NCI-H2107 treated with DMSO at 0.1 percent for 48 hours (cell line): ENCODE measurements around the gene RAP2A.

ENCODE experiments used
- DNase-seq: peaks from one replicate; lab custom pipeline; 2025; ENCODE audit not compliant: unreplicated experiment; lab: John Stamatoyannopoulos, UW

RAP2A gene

GRCh38 chr13:97446448-97446847 lies 12.5 kb downstream of the RAP2A start:
- no peak for DNase-seq

GRCh38 chr13:97448503-97449251 lies 14.7 kb downstream of the RAP2A start:
- DNase-seq = no peak

- DNase-seq = no peak
Measured at GRCh38 chr13:97454699-97455098, 20.7 kb downstream of the RAP2A start.

GRCh38 chr13:97456047-97456446 lies 22.1 kb downstream of the RAP2A start:
- no peak for DNase-seq

- no peak for DNase-seq
Measured at GRCh38 chr13:97459215-97459777, 25.3 kb downstream of the RAP2A start.

- DNase-seq = no peak
Measured at GRCh38 chr13:97460004-97460775, 26.2 kb downstream of the RAP2A start.

- no peak for DNase-seq
Measured at GRCh38 chr13:97460853-97461252, 26.9 kb downstream of the RAP2A start.

- no peak for DNase-seq
Measured at GRCh38 chr13:97464561-97464960, 30.6 kb downstream of the RAP2A start.

- no peak for DNase-seq
Measured at GRCh38 chr13:97466722-97467121, 32.8 kb downstream of the RAP2A start.

- DNase-seq = no peak
Measured at GRCh38 chr13:97468331-97468730, 34.4 kb downstream of the RAP2A start.

GRCh38 chr13:97471711-97472110 lies 37.7 kb downstream of the RAP2A start:
- DNase-seq = no peak

- DNase-seq = no peak
Measured at GRCh38 chr13:97474349-97474980, 40.5 kb downstream of the RAP2A start.

- DNase-seq = no peak
Measured at GRCh38 chr13:97475011-97475410, 41.0 kb downstream of the RAP2A start.

- DNase-seq = no peak
Measured at GRCh38 chr13:97477844-97478243, 43.9 kb downstream of the RAP2A start.

GRCh38 chr13:97478247-97478646 lies 44.3 kb downstream of the RAP2A start:
- peak; percentile 29 for DNase-seq

- no peak for DNase-seq
Measured at GRCh38 chr13:97483465-97483864, 49.5 kb downstream of the RAP2A start.

GRCh38 chr13:97484301-97484700 lies 50.3 kb downstream of the RAP2A start:
- no peak for DNase-seq

GRCh38 chr13:97485320-97485719 lies 51.4 kb downstream of the RAP2A start:
- DNase-seq = no peak

- DNase-seq = no peak
Measured at GRCh38 chr13:97490702-97491307, 56.8 kb downstream of the RAP2A start.

GRCh38 chr13:97491452-97491851 lies 57.5 kb downstream of the RAP2A start:
- DNase-seq = no peak

- DNase-seq = no peak
Measured at GRCh38 chr13:97492257-97492656, 58.3 kb downstream of the RAP2A start.
